ENCODE data around the gene MAP3K7.
"Not testable (repeated sequence)": the region's sequence is repeated elsewhere in the genome, so short reads cannot be mapped to it uniquely, and the experiment has no call there.

Gene MAP3K7

DNA sequence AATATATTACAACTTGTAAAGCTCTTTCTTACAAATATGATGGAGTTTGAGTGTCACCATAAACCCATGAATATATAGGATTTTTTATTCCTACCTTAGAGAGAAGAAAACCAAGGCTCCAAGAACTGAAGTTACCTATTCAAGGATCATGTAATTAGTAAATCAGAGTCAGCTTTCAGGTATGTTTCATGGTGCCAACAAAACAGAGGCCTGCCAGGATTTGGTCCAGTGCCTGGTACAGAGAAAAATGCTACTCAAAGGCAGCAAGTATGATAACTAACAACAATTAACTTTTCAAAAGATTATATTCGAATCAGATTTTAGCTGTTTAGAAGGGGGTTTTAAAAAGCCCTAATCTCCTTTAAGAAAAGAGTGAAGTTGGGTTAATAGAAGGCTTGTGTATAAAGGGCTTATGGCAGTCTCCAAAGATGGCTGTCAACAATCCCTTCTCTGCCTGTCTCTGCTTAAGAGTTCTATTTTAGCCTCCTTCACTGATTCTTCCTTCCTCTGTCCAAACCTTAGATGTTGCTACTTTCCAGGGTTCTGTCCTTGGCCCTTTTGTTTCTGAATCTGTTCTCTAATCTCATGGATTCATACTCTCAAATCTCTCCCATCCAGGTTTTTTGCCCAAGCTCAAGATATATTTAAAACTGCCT is 7.8 kb downstream of the MAP3K7 start:
- DNase-seq (ENCODE audit: low read depth in 3 of 3, low spot score in 1 of 3): no peak

DNA sequence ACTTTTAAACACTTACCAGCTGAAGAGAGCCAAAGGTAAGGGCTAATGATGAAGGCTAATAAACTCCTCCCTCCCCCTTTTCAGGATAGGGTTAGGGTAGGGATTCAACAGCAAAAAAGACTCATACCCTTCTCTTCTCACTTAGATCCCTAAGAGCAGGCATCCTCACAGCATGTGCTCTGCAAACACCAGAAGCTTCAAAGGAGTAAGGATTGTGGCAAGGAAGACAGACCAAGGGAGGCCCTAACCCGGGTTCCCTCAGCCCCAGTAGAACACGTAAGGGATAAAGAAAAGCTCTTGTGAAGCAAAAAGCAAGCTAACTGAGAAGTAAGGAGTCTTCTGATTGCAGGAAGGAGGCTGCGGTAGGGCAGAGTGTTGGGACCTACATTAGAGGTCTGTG is 11.6 kb downstream of the MAP3K7 start:
- no peak for DNase-seq (ENCODE audit: low read depth in 3 of 3, low spot score in 1 of 3)

DNA sequence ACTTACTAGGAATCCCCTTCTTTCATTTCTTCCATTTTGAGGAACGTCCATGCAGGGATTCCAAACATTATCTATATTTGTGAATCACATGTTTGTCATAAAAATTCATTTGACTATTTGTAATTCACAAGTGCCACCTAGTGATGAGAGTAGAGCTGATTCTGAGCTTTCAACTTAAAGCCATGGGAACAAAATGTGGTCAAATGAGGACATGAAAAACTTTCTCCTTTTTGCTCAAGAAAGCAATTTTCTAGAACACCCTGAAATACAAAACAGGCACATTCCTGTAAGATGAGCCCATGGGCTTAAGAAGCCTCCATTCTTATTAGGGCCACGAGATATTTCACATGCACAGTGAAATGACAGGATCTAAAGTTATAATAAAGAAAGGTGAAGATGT is 12.3 kb downstream of the MAP3K7 start:
- no peak for DNase-seq (ENCODE audit: low read depth in 3 of 3, low spot score in 1 of 3)

DNA sequence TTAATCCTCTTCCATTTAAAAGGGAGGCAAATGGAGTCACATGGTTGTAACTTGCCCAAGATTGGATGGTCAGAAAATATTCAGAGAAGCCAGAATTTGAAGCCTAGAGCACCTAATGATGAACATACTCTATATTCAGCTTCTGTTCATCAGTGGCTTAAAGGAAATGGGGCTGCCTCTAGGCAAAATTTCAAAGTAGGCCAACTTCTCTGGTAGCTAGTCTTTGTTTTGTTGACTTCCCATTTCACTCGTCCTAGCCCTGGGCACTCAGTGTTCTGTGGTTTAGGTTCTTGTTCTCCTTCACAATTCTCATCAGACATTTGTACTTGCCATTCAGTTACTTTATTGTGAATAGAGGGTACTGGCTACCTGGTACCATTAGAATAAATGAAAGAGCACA is 13.2 kb downstream of the MAP3K7 start:
- no peak for DNase-seq (ENCODE audit: low read depth in 3 of 3, low spot score in 1 of 3)

DNA sequence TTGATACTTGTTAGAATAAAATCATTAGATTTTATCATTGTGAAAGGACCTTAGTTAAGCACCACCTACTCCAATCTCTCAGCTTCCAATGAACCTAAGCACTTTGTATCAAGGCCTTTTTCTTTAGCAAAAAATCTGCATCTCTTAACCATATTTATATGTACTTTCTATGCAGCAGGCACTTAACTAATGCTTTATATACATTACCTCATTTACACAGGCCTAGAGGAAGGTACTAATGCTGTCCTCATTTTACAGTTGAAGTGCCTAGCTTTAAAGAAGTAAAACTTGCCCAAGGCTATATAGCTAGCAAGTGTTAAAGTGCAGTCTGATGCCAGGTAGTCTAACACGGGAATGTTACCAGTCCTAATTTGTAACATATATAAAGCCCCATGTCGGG is 14.0 kb downstream of the MAP3K7 start:
- DNase-seq (ENCODE audit: low read depth in 3 of 3, low spot score in 1 of 3): no peak

DNA sequence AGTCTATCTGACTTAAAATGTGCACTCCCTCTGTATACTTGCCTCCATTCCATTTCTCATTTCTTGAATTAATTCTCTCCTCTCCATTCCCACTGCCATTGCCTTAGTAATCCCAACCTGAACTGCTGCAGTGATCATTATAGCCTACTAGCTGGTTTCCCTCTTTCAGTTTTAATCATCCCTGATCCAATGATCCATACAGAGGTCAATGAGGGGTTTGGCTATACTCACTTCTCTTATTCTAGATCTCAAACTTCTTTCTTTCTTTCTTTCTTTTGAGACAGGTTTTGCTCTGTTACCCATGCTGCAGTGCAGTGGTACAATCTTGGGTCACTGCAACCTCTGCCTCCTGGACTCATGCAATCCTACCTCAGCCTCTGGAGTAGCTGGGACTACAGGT is 17.6 kb downstream of the MAP3K7 start:
- DNase-seq (ENCODE audit: low read depth in 3 of 3, low spot score in 1 of 3): no peak

DNA sequence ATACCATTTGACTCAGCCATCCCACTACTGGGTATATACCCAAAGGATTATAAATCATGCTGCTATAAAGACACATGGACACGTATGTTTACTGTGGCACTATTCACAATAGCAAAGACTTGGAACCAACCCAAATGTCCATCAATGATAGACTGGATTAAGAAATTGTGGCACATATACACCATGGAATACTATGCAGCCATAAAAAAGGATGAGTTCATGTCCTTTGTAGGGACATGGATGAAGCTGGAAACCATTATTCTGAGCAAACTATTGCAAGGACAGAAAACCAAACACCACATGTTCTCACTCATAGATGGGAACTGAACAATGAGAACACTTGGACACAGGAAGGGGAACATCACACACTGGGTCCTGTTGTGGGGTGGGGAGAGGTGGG is 19.2 kb downstream of the MAP3K7 start:
- not testable (repeated sequence) for DNase-seq (ENCODE audit: low read depth in 3 of 3, low spot score in 1 of 3)

DNA sequence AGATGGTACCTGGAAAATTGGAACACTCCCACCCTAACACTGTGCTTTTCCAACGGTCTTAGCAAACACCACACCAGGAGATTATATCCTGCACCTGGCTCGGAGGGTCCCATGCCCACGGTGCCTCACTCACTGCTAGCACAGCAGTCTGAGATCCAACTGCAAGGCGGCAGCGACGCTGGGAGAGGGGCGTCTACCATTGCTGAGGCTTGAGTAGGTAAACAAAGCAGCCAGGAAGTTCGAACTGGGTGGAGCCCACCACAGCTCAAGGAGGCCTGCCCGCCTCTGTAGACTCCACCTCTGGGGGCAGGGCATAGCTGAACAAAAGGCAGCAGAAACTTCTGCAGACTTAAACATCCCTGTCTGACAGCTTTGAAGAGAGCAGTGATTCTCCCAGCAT is 24.5 kb downstream of the MAP3K7 start:
- DNase-seq (ENCODE audit: low read depth in 3 of 3, low spot score in 1 of 3): not testable (repeated sequence)

DNA sequence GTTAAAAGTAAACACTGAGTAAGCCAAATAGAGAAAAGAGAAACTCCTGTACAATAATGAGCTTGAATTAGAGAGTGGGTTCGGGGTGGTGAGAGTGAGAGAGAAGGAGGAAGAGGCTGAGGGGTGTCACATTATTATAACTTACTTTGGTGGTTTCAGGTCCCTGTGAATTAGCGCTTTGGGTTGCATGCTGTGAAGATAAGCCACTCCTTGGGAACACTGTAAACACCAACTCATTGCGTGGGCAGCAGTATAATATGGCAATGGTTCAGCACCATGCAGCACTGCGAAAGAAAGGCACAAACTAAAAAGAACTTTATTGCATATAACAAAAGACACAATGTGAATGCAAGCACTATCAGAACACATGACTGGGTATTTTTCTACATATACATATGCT is 26.9 kb downstream of the MAP3K7 start:
- no peak for DNase-seq (ENCODE audit: low read depth in 3 of 3, low spot score in 1 of 3)

DNA sequence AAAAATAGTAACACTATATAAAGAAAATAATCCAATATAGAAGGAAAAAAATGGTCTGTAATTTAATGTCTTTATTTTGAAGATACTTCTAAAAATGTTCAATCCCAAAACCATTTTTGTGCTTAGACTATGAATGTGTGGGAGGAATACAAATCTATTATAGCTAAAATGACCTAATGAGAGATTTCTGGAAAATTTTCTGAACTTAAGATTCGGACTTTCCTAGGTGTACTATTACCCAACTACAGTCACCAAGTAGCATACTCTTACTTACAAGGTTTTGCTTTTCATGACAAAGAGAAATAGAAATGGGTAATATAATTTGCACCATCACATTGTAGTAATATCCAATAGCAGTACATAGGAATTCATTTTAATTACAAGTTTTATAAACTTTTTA is 29.9 kb downstream of the MAP3K7 start:
- no peak for DNase-seq (ENCODE audit: low read depth in 3 of 3, low spot score in 1 of 3)

DNA sequence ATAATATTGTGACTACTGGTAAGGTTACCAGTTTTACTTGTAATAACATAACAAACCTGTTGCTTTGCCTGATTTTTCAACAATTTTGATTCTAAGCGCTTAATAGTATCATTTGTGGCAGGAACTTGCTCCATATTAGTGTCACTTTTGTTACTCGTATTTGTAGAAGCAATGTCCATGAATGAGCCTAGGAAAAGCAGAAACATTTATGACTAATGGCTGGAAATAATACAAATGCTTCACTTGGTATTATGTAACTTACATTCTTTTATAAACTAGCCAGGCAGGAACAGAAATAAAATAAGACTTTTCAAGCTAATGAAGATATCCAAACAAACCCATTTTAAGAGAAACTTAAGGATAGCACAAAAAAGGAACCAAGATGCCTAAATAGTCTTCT is 38.9 kb downstream of the MAP3K7 start:
- no peak for DNase-seq (ENCODE audit: low read depth in 3 of 3, low spot score in 1 of 3)

DNA sequence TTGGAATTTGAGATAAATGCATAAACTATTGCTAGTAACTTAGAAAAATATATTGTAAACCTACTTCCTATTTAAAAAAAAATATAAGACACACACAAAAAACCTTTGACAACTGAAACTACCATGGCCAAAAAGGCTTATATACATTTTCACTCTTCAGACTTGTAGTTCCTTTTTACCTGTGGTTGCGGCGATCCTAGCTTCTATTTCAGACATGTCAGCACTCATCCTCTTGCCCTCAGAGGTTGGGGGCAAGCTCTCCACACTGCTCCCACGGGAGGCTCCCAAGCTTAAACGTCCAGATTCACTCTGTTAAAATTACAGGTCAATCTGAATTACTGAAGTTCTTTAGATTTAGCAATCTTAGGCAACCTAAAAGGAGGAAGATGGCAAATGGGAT is 39.8 kb downstream of the MAP3K7 start:
- DNase-seq (ENCODE audit: low read depth in 3 of 3, low spot score in 1 of 3): no peak

DNA sequence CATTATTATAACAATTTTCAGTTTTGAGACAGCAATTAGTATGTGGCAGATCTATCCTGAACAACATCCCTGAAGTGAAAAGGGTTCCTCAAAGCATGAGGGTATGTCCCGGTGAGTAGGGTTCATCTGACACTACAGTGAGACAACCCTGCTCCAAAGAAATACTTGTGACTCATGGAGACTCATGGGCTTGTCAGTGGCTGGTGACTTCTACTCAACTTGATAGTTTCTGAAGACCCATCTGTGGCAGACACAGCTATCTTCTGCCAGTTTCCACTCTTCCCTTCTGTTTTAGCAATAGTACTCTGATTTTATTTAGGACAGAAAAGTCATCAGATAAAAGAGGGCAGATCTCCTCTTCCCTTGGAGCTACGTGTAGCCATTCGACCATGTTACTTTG is 41.4 kb downstream of the MAP3K7 start:
- no peak for DNase-seq (ENCODE audit: low read depth in 3 of 3, low spot score in 1 of 3)

DNA sequence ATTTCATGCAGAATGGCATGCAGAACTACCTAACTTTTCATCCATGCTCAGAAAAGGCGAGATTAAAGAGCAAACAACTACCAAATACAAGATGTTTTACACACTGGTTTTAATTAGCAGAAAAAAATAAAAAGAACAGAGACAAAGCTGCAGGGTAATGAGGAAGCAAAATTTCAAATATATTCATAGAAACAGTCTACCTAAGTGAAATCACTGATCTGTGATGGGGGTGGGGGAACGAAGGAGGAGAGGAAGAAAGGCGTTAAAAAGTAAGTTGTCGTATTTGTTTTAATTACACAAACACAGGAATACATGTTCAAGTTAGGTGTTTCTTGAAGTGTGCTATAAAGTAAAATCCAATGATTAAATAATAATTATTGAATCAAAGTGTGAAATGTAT is 42.1 kb downstream of the MAP3K7 start:
- DNase-seq (ENCODE audit: low read depth in 3 of 3, low spot score in 1 of 3): no peak

DNA sequence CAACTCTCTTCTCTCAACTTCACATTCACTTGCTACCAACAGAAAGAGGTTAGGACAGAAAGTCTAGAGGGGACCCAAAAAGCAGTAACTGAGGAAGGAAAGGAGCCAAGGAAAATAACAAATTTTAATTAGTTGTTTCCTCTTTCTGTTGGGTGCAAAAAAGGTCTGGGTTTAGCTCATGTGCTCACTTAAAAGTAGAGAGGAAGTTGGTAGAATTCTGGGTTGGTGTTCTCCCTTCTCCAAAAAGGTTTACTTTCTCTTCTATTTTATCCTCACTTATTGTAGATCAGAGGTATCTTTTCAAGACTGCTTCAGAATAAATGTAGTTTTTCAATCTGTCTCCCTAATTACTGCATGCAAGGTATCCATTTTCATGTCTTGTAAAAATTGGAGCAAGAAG is 42.8 kb downstream of the MAP3K7 start:
- no peak for DNase-seq (ENCODE audit: low read depth in 3 of 3, low spot score in 1 of 3)

DNA sequence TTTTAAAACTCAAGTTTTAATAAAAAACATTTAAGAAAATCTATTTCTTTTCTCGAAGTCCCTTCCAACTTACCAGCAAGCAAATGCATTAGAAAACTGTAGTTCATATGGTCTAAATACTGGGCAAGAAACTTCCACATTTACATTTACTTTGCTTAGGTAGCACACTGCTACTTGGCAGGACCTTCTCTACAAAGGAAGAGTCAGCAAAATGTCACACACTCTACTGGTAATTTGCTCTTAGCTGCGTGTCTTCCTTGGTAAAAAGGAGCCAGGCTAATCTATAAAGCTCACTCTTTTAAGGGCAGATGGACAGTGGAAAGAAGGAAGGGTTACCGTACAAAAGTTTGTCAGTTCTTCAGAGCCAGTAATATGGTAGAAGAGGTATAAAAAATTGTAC is 45.7 kb downstream of the MAP3K7 start:
- DNase-seq (ENCODE audit: low read depth in 3 of 3, low spot score in 1 of 3): no peak

DNA sequence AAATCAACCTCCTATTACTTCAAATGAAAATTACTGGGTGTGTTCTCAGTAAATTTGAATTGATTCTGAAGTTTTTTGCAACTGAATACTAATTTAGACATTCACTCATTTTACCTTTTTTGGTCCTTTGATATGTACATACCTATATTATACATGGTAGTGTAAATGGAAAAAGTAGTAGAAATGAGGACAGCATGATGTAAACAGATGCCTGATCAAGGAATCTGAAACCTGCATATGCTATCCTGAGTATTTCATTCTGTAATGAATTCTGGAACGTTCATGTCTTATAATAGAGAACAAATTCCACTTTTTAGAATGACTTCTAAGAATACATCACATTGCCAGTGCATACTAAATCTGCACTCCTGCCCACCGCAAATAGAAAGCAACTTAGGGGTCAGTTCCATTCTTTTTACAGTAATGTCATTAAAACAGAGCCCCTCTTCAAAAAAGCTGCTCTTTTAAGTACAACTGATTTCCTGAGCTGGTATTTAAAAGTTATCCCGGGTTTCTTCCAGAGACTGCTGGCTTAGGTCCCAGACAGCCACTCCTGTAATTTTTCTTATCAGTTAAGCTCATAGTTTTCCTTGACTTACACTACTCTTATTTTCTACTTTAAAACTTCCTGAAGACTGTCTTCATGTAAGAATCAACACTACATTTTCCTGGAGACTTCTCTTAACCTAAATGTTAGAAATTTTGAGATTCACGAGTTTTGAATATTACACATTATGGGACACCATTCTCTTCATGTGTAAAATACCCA is 48.4 kb downstream of the MAP3K7 start:
- no peak for DNase-seq (ENCODE audit: low read depth in 3 of 3, low spot score in 1 of 3)

DNA sequence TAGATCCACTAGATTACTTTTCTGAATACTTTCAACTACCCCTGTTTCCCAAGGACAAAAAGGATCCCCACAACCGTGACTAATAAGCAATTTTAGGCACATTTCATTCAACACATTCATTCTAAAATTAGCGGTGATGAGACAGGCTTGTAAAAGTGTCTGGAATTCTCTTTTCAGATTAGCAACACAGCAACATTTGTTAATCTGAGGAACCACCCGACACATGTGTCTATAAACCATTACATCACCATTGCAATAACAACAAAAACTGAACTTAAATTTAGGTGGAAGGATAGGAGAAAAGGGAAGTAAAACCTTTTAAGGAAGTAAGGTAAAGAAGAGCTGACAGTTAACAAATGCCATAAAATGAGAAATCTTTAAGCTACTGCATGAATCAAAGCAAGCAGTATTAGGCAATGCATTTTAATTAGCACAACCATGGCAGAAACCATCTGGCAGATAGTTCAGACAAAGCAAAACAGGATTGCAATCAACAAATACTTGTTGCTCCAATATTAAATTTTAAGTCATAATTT is 49.1 kb downstream of the MAP3K7 start:
- DNase-seq (ENCODE audit: low read depth in 3 of 3, low spot score in 1 of 3): no peak

DNA sequence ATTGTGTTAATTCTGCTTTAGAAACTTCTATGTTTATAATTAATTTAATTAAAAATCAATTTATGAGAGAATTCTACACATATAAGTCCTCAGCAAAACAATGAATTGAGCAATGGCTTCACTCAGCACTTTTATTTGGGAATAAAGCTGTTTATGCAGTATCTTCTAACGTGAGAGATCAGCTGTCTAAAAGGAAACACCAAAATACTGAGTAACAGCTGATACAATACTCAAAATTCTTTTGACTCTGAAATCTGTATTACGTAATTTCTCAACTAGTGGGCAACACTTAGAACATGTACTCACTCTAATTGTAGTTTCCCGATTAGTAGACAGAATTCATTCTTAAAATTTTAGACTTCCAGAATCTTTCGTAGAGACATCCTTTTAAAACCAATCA is 49.8 kb downstream of the MAP3K7 start:
- no peak for DNase-seq (ENCODE audit: low read depth in 3 of 3, low spot score in 1 of 3)

DNA sequence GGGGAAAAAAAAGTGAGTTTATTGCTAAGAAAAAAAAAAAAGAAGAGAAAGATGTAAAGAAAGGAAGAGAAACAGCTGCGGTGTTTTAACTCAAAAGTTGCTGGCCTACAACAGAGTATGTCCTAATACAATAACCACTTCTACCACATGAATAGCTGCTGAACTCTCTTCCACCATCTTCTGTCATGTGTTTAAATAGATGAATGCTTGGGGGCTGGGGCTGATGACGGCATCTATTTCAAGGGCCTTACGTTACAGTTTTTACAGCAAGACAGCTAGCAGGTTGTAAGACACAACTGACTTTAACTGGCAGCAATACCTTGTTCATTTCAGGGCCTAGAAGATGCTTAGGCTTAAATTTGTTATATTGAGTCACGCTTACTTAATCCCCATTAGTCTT is 50.4 kb downstream of the MAP3K7 start:
- DNase-seq (ENCODE audit: low read depth in 3 of 3, low spot score in 1 of 3): no peak

DNA sequence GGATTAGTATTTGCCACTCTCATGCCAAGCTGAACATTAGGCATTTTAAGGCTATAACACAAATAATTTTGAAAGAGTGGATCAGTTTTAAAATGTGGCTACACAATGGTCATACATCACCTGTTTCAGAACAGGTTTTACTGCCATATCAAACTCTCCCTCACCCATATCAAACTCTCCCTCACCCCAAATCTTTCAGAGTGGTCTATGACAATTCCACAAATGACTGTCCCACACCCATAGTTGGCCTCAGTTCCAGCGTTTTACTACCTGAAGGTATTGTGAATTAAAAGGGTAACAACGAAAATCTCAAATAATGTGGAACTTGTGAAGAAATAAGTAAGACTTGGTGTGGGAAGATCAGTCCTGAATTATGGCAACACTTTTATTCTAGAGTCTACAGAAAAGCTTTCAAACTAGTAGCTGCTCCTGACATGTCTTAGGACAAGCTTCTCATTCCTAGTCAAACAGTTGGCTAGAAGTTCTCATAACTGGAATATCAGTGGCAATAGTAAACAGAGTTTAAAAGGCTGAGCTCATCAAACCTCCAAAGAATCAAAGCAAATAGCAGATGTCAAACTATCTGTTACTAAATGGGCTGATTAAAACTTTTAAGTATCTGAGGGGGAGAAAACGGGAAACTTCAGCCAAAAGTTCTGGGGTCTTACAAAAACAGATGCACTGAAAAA is 52.4 kb downstream of the MAP3K7 start:
- DNase-seq (ENCODE audit: low read depth in 3 of 3, low spot score in 1 of 3): no peak

DNA sequence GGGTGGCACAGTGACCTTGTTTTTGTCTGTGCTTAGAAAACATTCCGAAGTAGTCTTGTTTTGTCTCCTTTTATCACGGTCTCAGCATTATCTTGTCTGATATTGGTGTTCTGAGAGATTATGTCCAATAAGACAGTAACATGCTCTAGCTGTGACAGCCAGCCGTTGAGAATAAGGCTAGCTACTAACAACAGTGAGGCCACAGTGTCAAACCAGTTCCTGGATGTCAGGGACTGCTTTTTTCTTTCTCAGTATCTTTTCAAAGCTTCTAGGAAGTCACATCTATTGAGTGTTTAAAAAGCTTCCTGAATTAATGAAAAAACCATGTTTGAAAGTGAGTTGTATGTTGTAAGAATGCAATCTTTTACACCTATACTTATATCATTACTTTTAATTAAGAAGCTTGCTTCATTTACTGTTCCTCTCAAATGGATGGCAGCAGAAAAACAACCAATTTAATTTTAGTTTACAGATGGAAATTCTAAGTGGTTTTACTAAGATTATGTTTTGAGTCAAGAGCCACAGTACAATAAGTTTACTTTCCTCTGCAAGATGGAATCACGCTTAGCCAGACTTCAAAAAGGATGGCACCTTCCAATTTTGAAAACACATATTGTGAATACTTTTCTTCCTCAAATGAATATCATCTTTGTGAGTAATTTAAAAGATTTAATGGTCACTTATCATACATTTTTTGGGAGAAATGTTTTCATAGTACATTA is 53.1 kb downstream of the MAP3K7 start:
- no peak for DNase-seq (ENCODE audit: low read depth in 3 of 3, low spot score in 1 of 3)

Measured in stimulated activated CD4-positive, alpha-beta T cell treated with anti-CD3 and anti-CD28 coated beads, TNF-alpha, amount 100 ng/mL, for 1 hour (primary cell).